ENCODE results near the gene DLG2.

GRCh38 chr11:84345597-84345996 lies 1281.5 kb downstream of the DLG2 start:
- TF ChIP-seq CTCF (IDR thresholded peaks at IDR 0.05), result no peak
- no peak for TF ChIP-seq POLR2A (IDR thresholded peaks at IDR 0.05)
- no peak for TF ChIP-seq EP300 (IDR thresholded peaks at IDR 0.05)

All from suprapubic skin (tissue), 3 donors.